Iris pigment epithelial cell (primary cell): Measurements from ENCODE around the gene SLC8A1.

ENCODE experiments used
- DNase-seq: peaks from one replicate; pipeline ENCODE4 v3.0.0-alpha.2; 2011; ENCODE audit warnings: low read depth

Gene SLC8A1

GRCh38 chr2:40303746-40304145 lies 148.1 kb downstream of the SLC8A1 start:
- no peak for DNase-seq

DNA sequence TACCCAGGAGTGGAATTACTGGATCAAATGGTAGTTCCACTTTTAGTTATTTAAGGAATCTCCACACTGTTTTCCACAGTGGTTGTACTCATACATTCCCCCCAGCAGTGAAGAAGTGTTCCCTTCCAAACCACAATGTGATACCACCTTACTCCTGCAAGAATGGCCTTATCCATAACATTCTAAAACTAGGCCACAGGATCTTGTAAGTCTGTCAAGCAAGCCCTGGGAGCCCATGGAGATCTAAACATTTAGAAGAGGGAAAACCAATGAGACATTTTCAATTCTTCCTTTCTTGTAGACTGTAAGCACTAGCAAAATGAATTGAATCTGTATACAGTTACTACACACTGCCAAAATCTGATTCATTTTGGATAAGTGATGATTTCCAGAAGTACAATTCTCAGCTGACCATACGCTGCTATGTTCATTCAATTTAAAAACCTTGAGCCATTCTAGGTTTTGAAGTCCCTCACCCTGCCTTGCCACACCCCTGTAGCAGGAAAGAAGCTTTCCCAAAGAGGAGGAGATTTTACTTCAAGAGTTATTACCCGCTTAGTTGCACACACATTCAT lies 149.1 kb downstream of the SLC8A1 start:
- no peak for DNase-seq

DNA sequence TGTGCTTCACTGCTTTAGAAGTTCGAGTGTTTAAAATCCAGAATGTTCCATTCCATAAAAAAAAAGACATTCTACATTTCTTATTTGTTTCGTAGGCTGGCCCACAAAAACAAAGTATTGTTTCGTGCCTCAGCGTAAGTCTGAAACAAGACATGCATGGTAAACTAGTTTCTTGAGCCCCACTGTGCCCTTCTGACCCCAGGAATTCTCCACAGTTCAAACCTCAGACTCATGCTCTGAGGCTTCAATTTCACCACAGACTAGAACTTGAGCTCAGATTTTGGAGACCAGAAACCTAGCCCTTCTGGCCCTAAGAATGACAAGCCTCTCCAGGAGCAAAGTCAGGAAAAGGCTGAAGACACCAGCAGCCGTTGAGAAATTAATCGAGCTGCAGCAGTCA lies 151.5 kb downstream of the SLC8A1 start:
- peak; percentile 22 for DNase-seq

DNA sequence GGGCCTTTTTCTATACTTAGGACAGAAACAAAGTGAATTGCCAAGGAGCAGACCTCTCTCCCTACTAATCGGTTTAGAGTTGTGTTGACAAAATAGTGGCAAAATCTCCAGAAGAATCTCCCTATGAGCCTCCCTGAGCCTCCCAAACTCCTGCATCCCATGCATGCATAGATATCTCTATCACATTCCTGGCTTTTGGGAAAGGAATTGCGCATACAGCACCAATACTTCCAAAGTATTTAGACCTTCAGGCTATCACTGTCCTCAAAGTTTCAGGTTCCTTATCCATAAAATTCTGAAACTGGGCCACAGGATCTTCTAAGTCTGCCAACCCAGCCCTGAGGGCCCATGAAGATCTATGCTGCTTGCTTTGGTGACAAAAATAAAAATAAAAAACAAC lies 152.1 kb downstream of the SLC8A1 start:
- no peak for DNase-seq

DNA sequence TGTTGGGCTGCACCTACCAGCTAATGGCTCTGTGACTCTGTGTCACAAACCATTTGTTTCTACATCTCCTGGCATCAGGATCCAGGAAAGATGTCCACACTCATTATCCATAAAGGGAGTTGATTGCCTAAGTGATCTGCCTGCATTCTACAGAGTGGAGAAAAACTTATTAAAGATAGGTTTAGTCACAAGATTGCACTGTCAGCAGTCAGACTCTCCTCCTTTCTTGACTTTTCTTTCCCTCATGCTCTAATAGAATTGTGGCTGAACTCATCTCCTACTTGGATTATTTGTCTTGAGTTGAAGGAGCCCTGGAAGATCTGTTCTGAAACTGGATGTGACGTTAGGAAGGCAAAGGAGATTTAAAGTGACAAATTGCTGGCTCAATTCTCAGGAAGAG lies 152.7 kb downstream of the SLC8A1 start:
- DNase-seq, result no peak

DNA sequence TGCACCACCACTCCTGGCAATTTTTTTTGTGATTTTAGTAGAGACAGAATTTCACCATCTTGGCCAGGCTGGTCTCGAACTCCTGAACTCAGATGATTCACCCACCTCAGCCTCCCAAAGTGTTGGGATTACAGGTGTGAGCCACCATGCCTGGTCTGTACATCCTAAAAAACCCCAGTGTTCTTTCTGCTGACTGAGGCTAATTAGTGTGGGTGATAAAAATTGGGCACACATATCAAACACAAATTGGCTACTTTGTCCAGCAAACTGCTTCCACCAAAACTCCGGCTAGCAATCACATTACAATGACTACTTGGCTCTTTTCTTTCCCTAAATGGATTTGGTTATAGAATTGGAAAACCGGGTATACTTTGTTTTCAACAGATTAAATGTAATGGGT lies 153.9 kb downstream of the SLC8A1 start:
- no peak for DNase-seq

GRCh38 chr2:40292291-40292690 lies 159.6 kb downstream of the SLC8A1 start:
- DNase-seq, result no peak

DNA sequence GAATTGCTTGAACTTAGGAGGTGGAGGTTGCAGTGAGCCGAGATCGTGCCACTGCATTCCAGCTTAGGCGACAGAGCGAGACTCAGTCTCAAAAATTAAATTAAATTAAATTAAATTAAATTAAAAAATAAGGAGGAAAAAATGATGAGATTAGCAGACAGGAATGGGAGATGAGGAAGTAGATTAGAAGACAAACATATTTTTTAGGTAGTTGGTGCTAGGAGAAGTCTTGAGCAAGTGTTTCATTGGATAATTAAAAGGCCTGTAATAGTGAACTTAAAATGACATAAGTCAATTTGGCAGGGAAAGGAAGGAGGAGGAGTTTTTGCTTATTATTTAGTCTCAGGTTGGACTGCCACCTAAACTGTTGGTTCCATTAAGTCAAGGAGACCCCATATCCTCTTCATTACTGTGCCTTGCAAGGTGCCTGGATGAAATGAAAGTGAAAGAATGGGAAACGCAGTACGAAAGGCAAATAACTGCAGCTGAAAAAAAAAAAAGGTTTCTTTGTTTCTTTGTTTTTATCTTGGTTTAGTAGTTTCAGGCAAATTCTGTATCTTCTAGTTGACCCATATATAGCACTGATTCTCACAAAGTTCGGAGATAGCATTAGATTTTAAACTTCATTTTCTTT lies 162.0 kb downstream of the SLC8A1 start:
- no peak for DNase-seq

- DNase-seq, result no peak
These were observed 164.1 kb downstream of the SLC8A1 start for GRCh38 chr2:40287773-40288172.

DNA sequence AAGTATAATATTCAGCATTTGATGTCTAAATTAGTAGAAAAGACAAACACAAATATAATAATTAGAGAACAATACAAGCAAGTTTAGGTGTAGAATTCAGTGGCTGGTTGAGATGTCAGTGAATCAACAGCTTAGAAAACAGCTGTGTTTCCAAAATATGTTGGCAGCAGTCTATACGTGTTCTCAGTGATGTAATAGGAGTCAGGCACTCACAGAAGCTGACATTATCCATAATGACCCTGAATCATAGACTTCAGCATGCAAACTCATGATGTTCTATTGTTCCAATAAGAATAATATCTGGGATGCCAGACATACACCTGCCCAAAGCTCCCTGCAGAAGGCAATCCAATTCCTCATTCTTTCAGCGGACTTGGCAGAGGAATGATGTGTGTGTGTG lies 164.7 kb downstream of the SLC8A1 start:
- DNase-seq, result no peak

DNA sequence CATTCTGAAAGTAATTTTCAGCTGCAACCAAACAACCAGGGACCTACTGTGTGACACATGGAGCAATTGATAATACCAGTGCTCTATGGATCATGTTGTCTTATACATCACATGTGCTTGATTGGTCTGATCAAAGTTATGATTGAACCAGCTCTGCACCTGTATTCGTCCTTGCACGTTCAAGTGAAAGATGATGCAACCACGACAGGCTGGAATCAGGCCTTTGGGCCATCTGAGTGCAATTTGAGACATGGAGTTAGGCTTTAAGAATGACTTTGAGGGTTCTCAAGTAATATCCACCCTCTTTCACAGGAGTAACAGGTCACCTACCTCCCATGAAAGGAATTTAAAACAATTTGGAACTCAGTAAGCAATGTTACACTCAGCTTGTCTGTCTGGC lies 165.2 kb downstream of the SLC8A1 start:
- DNase-seq, result no peak

DNA sequence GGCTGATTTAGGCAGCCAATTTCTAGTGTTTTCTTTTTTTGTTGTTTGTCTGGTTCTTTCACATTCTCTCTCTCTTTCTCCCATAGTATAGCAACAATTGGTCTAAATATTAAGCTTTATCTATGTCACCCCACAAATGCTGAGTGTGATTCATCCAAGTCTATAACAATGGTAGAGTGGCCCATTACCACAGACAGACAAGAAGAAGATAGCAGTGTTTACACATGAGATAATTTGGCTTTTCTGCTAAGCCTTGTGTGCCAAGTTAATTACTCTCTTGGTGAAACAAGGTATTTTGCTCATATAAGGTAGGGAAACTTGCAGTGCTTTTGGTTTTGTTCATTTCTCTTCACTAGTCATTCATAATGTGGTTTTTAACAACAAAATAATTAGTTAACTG lies 166.5 kb downstream of the SLC8A1 start:
- no peak for DNase-seq

GRCh38 chr2:40284797-40285196 lies 167.1 kb downstream of the SLC8A1 start:
- DNase-seq, result peak; percentile 11

DNA sequence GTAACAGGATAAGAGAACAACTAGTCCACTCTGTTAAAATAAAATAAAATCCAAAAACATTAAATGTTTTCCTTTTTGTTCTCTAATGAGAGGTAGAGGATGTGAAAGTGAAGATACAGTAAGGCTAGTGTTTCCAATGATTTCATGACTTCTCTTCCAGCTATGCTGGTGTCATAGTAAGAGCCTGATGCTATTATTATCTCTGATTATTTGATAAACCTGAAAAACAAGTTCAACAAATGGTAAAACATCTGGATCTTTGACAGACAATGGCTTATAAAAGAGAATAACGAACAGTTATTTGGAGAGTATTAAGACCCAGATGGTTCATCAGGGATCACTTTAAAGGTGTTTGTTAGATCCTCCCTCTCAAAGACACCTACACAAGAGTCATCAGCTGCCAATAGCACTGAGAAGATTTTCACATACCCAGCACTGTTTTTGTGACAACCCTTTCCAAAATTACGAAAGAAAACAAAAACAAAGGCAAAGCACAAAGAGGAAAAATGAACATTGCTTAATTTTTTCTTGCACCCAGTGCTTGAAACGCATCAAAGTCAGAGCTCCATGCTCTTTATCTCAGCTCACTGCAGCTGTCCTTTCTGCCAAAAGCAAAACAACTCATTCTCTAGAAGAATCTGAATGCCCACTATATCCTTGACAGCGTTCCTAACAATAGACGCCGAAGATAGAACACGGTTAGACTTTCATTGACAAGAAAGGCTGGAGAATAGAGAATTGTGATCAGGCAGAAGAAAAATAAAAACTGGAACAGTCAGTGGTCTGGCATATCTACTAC lies 168.6 kb downstream of the SLC8A1 start:
- DNase-seq, result no peak

- no peak for DNase-seq
These were observed 169.5 kb downstream of the SLC8A1 start for GRCh38 chr2:40282428-40282827.

DNA sequence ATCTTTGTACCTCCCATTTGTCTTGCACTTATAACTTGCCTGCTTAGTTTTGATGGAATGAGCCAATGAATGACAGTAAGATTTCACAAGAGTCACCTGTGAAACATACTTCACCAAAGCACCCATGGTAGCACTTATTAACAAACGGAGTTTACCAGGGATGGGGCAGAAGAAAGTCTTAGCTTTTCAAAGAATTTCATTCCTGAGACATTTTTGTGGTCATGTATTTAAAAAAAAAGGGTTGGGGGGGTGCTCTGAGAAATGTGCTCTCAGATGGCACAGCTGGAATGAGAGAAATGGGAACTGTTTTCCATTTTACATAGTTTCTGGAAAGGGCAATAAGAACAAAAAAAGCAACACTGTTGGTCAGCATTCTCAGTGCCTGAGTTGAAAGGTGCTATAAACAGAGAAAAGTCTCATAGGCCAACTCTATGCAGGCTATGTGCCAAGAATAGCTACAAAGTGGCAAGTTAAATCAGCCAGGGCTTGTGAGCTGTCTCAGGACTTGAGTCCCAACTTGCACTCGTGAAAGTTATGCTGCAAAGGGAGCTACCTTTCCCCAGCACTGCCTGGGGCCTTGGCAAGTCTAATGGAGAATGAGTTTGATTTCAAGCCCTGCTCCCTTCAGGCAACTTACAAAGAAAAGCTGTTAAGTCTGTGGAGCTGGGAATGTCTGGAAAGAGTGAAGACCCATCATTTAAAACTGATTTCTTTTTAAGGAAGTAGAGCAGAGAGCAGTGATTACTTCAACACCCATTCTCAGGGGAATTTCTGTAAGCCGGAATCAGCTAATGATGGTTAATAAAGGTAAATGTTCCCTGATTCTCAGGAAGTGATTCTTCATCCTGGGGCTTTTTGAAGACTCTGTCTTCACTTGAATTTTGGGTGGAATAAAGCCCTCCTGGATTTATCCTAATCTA lies 170.6 kb downstream of the SLC8A1 start:
- DNase-seq, result peak; percentile 65

DNA sequence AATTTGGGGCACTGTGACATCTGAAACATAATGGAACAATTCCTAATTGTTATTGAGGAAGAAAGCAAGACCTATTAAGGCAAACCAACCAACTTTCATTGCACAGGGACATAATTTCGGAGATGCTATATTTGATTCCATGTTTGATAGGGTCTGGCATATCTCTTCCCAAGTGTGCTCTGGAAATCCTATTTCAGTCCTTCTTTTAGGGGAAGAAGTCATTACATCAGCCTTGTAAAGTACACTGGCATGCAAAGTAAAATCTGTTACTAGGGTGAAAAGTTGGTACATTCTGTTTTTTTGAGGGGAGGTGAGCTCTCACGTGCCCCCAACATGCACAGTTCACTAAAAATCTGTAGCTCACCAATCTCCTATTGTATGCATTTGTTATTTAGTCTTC lies 172.4 kb downstream of the SLC8A1 start:
- DNase-seq, result no peak

GRCh38 chr2:40279001-40279400 lies 172.9 kb downstream of the SLC8A1 start:
- DNase-seq, result no peak

DNA sequence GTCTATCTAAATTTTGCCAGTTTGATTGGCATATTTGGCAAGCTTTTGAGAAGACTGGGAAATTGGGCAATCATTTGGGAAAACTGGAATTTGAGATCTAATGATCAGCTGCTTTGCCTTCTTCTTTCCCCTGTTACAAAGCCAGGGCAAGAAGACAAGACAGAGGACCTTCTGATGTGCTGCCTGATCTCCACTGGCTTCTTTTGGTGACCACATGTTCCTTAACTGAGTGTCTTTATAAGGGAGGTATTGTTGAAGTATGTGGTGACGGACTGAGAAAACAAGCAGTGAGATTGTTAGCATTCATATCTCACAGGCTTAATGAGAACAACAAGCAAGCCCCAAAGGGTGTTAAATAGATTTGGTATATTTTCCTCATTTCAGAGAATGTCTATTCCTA lies 175.8 kb downstream of the SLC8A1 start:
- no peak for DNase-seq

- no peak for DNase-seq
These were observed 177.6 kb downstream of the SLC8A1 start for GRCh38 chr2:40274270-40274669.

GRCh38 chr2:40273734-40274182 lies 178.1 kb downstream of the SLC8A1 start:
- no peak for DNase-seq

DNA sequence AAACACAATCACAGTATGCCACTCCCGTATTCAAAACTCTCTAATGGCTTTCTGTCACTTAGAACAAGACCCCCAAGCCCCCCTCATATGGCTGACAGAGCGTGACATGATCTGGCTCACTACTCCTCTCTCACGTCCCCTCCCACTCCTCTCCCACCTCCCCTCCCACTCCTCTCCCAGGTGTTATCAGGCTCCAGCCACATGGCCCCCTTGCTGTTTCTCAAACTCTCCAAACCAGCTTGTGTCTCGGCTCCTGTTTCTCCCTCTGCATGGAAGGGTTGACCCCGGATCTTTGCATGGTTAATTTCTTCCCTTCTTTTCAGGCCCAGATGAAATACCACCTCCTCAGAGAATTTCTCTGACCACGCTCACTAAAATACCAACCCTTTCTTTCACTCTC lies 180.8 kb downstream of the SLC8A1 start:
- DNase-seq, result no peak
